Stomach (tissue), 9 donors: Measurements from ENCODE around the gene FOXE3. TPM values are rescaled to one million over a fixed set of nuclear protein-coding genes. Genes with fewer than 3 reads are reported as not detected.

ENCODE experiments used
- DNase-seq, 2 donors: peaks; one replicate each; pipeline versions ENCODE4 v3.0.0 to v3.0.0-alpha.2; 2013 to 2019
- H3K27ac ChIP-seq, 5 donors: fragments of 200-600 bp in 4 of 5; sonication (generic) in 4 of 5; one replicate each; pipeline ENCODE4 v1.5.1; 2013 to 2019; ENCODE audit warnings: mild to moderate bottlenecking in 1 of 5, moderate library complexity in 1 of 5
- H3K27me3 ChIP-seq, 3 donors: fragments of 200-600 bp; sonication (generic); one replicate each; pipeline ENCODE4 v1.5.1; 2017 to 2019; ENCODE audit warnings: mixed run types in 1 of 3
- H3K36me3 ChIP-seq, 4 donors: fragments of 200-600 bp; sonication (generic); 1 replicate in 3 of 4; 2 replicates in 1 of 4; pipeline ENCODE4 v1.5.1; 2016 to 2019
- H3K4me1 ChIP-seq, 4 donors: fragments of 200-600 bp; sonication (generic); one replicate each; pipeline ENCODE4 v1.5.1; 2016 to 2019
- H3K4me3 ChIP-seq, 4 donors: fragments of 200-600 bp; sonication (generic) in 3 of 4; one replicate each; pipeline ENCODE4 v1.5.1; 2016 to 2019; ENCODE audit warnings: mild to moderate bottlenecking in 1 of 4
- H3K9me3 ChIP-seq, 4 donors: fragments of 200-600 bp; sonication (generic); one replicate each; pipeline ENCODE4 v1.5.1; 2016 to 2019
- EP300 ChIP-seq: sonication (generic); formaldehyde crosslinking; IDR thresholded peaks from one replicate; pipeline ENCODE4 v1.6.1; 2017; ENCODE audit warnings: antibody characterized with exemption
- POLR2A ChIP-seq, 4 donors: fragments of 450-650 bp; IDR thresholded peaks; one replicate each; pipeline ENCODE4 v1.6.1; 2016; ENCODE audit warnings: antibody characterized with exemption in 4 of 4, control low read depth in 2 of 4, mild to moderate bottlenecking in 1 of 4, moderate library complexity in 1 of 4
- POLR2AphosphoS5 ChIP-seq, 3 donors: sonication (generic); formaldehyde crosslinking; IDR thresholded peaks; one replicate each; pipeline ENCODE4 v1.6.1; 2016; ENCODE audit warnings: antibody characterized with exemption in 3 of 3
- WGBS, 5 donors: extraction: QIAGEN DNeasy Blood & Tissue Kit in 3 of 5; methylation state at CpG; one replicate each; pipeline versions ENCODE4 v1.1.5 to v1.1.7; 2013 to 2018; 5-methylcytosine and 5-hydroxymethylcytosine counted together
- intact Hi-C: fragments of 100-400 bp; cut with DNase I; formaldehyde crosslinking; loops from one replicate; pipeline ENCODE4 v1.15.1; 2023; ENCODE audit warnings: low total_unique reads
- polyA plus RNA-seq, 3 donors: library from polyadenylated mRNA; stranded (reverse); fragments of 200-250 nt; gene quantifications; one replicate each; pipeline ENCODE4 v1.2.3, GENCODE V29; 2013
- total RNA-seq, 5 donors: library from RNA; depleted of rRNA; stranded (reverse); fragments of >200 nt; gene quantifications; one replicate each; pipeline versions ENCODE4 v1.1.0 to v1.2.3, GENCODE V29; 2014 to 2016
- TF ChIP-seq, protein P1 (sequence below), 7 experiments: fragments of 450-650 bp in 4 of 7; fragments of 200-600 bp in 3 of 7; sonication (generic) in 3 of 7; IDR thresholded peaks; one replicate each; pipeline ENCODE4 v1.5.1; 2016 to 2019; ENCODE audit warnings: antibody characterized with exemption in 7 of 7, control low read depth in 2 of 7, mild to moderate bottlenecking in 1 of 7
- donor health status: healthy with polysubstance abuse.
- donor health status: Bipolar disorder and iron deficiency.
- donor health status: healthy.

The FOXE3 gene
- total and polyA plus RNA-seq, 8 donors = not detected

DNA sequence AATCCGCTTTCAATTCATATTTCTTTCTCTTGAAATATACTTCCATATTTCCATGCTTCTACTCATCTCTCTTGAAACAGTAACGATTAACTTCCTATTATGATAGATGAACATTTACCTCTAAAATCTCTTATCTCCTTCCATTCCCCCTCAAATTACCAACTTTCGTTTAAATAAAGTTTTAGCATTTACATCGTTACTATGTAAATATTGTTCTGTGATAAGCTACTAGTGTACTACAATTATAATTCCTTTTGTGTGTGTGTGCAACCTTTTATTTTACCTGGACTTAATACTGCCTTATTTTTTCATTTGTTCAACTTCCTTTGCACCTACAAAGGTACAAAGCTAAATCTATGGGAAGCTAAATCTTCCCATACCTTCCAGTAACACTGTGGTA is 4.5 kb downstream of the FOXE3 start:
- intact Hi-C loops = no loop called here
- WGBS, 5 donors = 46 to 75% (median 63%) methylated on average over 4 of the region's 4 CpGs

DNA sequence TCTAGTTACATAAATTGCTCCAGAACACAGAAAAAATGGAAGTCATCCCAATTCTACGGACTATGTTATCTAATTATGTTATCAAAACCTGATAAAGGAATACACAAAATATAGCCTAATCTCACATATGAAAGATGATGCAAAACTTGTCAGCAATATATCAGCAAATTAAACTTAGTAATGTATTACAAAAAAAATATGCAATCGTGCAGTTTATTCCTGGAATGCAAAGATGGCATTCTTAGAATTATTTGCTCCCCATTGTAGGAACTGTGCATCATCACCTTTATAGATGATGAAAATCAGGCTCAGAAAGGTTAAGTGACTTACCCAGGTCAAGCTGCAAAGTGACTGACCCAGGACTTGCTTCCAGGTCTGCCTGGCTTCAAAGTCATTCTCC is 7.8 kb downstream of the FOXE3 start:
- TF ChIP-seq EP300 (no peak), POLR2A (IDR thresholded peaks at IDR 0.05) (no peak), POLR2AphosphoS5 (IDR thresholded peaks at IDR 0.05) (no peak)
- TF ChIP-seq, protein P1, sequence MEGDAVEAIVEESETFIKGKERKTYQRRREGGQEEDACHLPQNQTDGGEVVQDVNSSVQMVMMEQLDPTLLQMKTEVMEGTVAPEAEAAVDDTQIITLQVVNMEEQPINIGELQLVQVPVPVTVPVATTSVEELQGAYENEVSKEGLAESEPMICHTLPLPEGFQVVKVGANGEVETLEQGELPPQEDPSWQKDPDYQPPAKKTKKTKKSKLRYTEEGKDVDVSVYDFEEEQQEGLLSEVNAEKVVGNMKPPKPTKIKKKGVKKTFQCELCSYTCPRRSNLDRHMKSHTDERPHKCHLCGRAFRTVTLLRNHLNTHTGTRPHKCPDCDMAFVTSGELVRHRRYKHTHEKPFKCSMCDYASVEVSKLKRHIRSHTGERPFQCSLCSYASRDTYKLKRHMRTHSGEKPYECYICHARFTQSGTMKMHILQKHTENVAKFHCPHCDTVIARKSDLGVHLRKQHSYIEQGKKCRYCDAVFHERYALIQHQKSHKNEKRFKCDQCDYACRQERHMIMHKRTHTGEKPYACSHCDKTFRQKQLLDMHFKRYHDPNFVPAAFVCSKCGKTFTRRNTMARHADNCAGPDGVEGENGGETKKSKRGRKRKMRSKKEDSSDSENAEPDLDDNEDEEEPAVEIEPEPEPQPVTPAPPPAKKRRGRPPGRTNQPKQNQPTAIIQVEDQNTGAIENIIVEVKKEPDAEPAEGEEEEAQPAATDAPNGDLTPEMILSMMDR (IDR thresholded peaks at IDR 0.05) = no peak
- peaks cover 0 to 85% (median 0%) of the 10 kb centered on the region in 3 donors for H3K27me3 ChIP-seq
- no peak overlapping the region for H3K4me3 ChIP-seq
- H3K4me1 ChIP-seq = no peaks in the 10 kb centered on the region
- no peaks in the 10 kb centered on the region for H3K36me3 ChIP-seq
- no peak for DNase-seq
- H3K9me3 ChIP-seq = no peaks in the 10 kb centered on the region
- 22 to 39% (median 23%) methylated on average over 2 of the region's 2 CpGs for WGBS, 5 donors
- intact Hi-C loops = no loop called here
- H3K27ac ChIP-seq = no peak overlapping the region

More for the DNA sequence above, 4.5 kb downstream of the FOXE3 start:
- H3K36me3 ChIP-seq = no peaks in the 10 kb centered on the region
- DNase-seq = no peak
- H3K27ac ChIP-seq = no peak overlapping the region
- no peaks in the 10 kb centered on the region for H3K9me3 ChIP-seq
- TF ChIP-seq, protein P1 (IDR thresholded peaks at IDR 0.05) = no peak
- TF ChIP-seq POLR2AphosphoS5 (IDR thresholded peaks at IDR 0.05) (no peak), POLR2A (IDR thresholded peaks at IDR 0.05) (no peak), EP300 (no peak)
- peaks cover 3 to 10% (median 4%) of the 10 kb centered on the region in 4 donors for H3K4me1 ChIP-seq
- no peak overlapping the region for H3K4me3 ChIP-seq
- peaks cover 12 to 89% (median 29%) of the 10 kb centered on the region in 3 donors for H3K27me3 ChIP-seq

DNA sequence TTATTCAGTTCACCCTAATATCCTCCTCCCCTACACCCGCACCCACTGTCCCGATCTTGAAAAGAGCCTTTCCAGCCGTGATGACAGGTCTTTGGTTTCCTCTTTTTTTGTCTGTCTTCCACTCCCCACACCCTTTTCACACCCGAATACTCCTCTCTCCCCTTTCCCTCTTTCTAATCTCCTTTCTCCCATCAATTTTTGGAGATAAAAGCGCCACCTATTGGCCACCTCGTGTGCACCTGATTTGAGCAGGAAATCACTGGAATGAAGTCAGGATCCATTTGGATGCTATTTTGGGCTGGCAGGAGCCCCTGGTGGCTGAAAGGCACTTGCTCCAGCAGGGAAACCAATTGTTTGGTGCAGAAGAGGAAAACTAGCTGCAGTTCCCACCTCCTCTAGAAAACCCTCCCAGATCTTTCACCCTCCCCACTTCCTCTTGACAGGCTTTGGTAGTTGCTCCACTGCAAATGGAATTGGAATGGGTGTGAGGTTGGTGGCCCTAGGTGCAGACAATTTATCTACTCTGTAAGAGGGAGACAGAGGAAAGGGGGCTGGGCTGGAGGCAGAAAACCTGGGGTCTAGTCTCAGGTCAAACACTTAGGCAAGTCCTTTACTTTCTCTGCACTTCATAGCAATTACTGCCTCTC is 8.4 kb downstream of the FOXE3 start:
- Histone ChIP-seq H3K9me3 (no peaks in the 10 kb centered on the region), H3K36me3 (no peaks in the 10 kb centered on the region), H3K27me3 (peaks cover 0 to 85% (median 0%) of the 10 kb centered on the region in 3 donors), H3K4me3 (no peak overlapping the region), H3K27ac (no peak overlapping the region), H3K4me1 (no peaks in the 10 kb centered on the region)
- peak in 1 of 2 donors; percentile 60 for DNase-seq
- TF ChIP-seq POLR2AphosphoS5 (IDR thresholded peaks at IDR 0.05) = no peak
- no peak for TF ChIP-seq POLR2A (IDR thresholded peaks at IDR 0.05)
- TF ChIP-seq, protein P1 (IDR thresholded peaks at IDR 0.05) = peak in 5 of 7 experiments; percentile 39 to 66 (median 55)
- TF ChIP-seq EP300 = no peak
- 4 to 9% (median 6%) methylated on average over 6 of the region's 6 CpGs for WGBS, 5 donors
- intact Hi-C loops = no loop called here

DNA sequence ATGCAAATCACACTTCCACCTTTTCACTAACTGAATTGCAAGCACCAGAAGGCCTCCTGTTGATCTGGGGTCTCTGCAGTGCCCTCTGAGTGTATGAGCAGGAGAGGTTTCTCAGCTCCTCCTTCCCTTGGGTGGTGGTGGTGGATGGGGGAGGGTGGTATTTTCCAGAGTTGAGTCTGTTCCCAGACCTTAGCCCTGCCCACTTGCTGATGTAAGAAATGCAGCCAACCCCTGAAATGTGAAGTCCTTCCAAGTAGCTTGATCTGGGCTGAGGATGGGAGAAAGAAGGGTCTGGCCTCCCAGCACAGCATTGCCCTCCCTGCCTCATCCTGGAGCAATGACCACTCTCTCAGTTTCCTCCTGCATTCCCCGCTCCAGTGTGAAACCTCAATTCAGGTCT is 15.4 kb downstream of the FOXE3 start:
- peaks cover 34 to 50% (median 39%) of the 10 kb centered on the region in 4 donors for H3K4me1 ChIP-seq
- no peaks in the 10 kb centered on the region for H3K9me3 ChIP-seq
- TF ChIP-seq EP300 = no peak
- no peak for TF ChIP-seq POLR2A (IDR thresholded peaks at IDR 0.05)
- TF ChIP-seq, protein P1 (IDR thresholded peaks at IDR 0.05) = no peak
- no peak for TF ChIP-seq POLR2AphosphoS5 (IDR thresholded peaks at IDR 0.05)
- 82 to 100% (median 89%) methylated on average over 1 of the region's 1 CpG for WGBS, 5 donors
- peaks cover 23 to 100% (median 38%) of the 10 kb centered on the region in 3 donors for H3K27me3 ChIP-seq
- H3K36me3 ChIP-seq = no peaks in the 10 kb centered on the region
- DNase-seq = no peak
- H3K4me3 ChIP-seq = no peak overlapping the region
- no peak overlapping the region for H3K27ac ChIP-seq
- intact Hi-C loops = loop anchor here (5.0 kb wide), 1 partner anchor 281 kb away; no protein-coding TSS in a partner anchor
